ENCODE data around the gene MEGF11. TPM values are rescaled to one million over a fixed set of nuclear protein-coding genes. Genes with fewer than 3 reads are reported as not detected.
"Not testable (repeated sequence)": the region's sequence is repeated elsewhere in the genome, so short reads cannot be mapped to it uniquely, and the experiment has no call there.

Gene MEGF11
- total RNA-seq, 3 donors from 2014 or later, result not detected

DNA sequence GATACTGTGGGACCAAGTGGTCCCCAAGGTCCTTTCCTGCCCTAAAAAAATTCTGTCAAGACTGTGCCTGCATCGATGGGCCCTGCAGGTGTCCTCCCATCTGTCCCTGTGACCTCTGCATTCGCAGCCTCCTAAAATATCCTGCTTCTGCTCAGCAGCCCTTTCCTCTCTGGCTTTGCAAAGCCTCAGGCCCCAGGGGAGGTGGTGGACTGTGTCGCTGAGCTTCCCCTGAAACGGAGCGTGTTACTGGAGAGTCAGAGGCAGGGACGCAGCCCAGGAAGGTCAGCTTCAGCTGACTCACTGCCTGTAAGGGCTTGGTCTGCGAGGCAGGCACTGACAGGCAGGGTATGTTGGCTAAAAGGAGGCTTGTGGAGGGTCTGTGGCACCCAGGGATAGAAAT is 274.2 kb downstream of the MEGF11 start:
- H3K9me3 Mint-ChIP-seq, result no peaks in the 10 kb centered on the region
- H3K36me3 Mint-ChIP-seq (ENCODE audit: insufficient read depth), result no peaks in the 10 kb centered on the region
- ATAC-seq, result no peak

DNA sequence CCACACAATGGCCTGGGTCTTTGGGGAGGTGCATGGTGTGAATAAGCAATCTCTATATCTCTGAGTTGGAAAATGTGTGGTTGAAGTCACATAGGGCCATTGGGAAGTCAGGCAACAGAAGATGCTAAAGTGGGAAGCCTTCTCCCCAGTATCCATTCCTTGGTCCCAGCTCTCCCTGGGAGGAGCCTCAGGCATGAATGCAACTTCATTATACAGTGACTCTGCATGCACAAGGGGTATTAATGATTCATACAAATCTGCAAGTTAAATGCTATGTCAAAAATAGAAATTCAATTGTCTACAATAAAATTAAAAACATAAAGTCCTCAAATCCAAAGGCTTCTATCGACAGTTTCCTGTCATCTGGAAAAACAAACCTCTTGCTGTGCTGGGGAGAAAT is 275.4 kb downstream of the MEGF11 start:
- Mint-ChIP-seq H3K36me3 (ENCODE audit: insufficient read depth) (no peaks in the 10 kb centered on the region), H3K27me3 (ENCODE audit: low read depth) (peaks cover 10% of the 10 kb centered on the region), H3K4me1 (ENCODE audit: low read depth) (peaks cover 4% of the 10 kb centered on the region), H3K9me3 (no peaks in the 10 kb centered on the region), H3K4me3 (no peak overlapping the region)
- ATAC-seq, result no peak
- no peak for DNase-seq

More for the DNA sequence above, 274.2 kb downstream of the MEGF11 start:
- Mint-ChIP-seq H3K4me3 (no peak overlapping the region), H3K4me1 (ENCODE audit: low read depth) (peaks cover 4% of the 10 kb centered on the region), H3K27me3 (ENCODE audit: low read depth) (peaks cover 21% of the 10 kb centered on the region)
- no peak for DNase-seq

DNA sequence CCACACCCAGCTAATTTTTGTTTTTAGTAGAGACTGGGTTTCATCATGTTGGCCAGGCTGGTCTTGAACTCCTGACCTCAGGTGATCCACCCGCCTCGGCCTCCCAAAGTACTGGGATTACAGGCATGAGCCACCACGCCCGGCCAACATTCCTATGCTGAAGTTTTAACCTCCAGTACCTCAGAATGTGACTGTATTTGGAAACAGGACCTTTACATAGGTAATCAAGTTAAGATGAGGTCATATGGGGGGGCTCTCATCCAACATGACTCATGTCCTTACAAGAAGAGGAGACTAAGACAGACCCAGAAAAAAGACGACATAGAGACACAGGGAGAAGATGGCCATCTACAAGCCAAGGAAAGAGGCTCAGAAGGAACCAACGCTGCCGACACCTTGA is 277.4 kb downstream of the MEGF11 start:
- not testable (repeated sequence) for ATAC-seq

DNA sequence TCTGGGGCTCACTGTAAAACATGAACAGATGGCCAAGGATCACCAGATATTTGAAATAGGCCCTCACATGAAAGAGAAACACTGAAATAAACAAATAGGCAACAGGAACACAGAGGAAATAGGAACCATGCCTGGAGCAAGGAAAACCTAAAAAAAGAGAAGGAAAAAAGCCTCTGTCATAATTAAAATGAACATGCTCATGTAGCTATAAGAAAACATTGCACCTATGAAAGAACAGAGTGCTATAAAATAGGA is 281.9 kb downstream of the MEGF11 start:
- peaks cover 18% of the 10 kb centered on the region for H3K27me3 Mint-ChIP-seq (ENCODE audit: low read depth)
- no peak for ATAC-seq
- DNase-seq, result no peak
- no peak overlapping the region for H3K4me3 Mint-ChIP-seq
- no peaks in the 10 kb centered on the region for H3K9me3 Mint-ChIP-seq
- H3K36me3 Mint-ChIP-seq (ENCODE audit: insufficient read depth), result no peaks in the 10 kb centered on the region
- no peaks in the 10 kb centered on the region for H3K4me1 Mint-ChIP-seq (ENCODE audit: low read depth)

More for the DNA sequence above, 277.4 kb downstream of the MEGF11 start:
- H3K4me1 Mint-ChIP-seq (ENCODE audit: low read depth); H3K27me3 Mint-ChIP-seq (ENCODE audit: low read depth); H3K9me3 Mint-ChIP-seq; DNase-seq; H3K4me3 Mint-ChIP-seq; H3K36me3 Mint-ChIP-seq (ENCODE audit: insufficient read depth): not testable (repeated sequence)

DNA sequence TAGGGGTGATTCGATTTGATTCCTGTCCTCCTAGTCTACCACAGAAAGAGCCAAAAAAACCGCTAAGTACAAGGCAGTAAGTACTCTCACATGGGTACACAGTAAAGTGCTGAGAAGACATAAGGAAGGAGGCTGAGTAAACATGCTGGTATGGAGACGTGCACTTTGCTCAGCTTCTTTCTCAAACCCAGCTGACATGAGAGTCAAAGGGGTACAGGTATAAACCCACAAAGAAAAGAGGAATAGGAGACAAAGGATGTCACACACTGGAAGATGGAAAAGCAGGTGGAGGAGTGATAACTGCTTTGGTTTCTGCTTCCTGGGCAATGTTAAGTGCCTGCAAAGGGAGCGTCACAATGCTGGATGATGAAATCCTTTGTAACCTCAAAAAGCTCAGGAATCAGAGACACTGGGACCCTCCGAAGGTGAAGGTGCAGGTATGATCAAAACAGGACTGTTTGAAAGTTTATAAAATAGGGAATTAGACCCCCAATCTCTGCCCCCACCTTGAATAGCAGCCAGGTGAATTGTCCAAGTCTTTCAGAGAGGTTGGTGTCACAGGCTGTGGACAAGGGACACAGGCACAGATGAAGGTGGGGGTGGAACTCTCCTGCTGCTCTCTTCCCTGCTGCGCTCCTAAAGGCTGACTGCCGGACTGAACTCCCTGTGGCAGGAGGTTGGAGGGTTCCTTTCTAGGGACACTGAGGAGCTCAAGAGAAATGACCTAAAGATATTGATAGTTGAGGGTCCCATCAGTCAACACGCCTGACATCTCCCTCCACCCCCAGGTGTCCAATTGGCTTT is 282.4 kb downstream of the MEGF11 start:
- ATAC-seq (no peak), DNase-seq (no peak)
- Mint-ChIP-seq H3K4me1 (ENCODE audit: low read depth) (no peaks in the 10 kb centered on the region), H3K9me3 (no peaks in the 10 kb centered on the region), H3K36me3 (ENCODE audit: insufficient read depth) (no peaks in the 10 kb centered on the region), H3K27me3 (ENCODE audit: low read depth) (peaks cover 23% of the 10 kb centered on the region), H3K4me3 (no peak overlapping the region)

DNA sequence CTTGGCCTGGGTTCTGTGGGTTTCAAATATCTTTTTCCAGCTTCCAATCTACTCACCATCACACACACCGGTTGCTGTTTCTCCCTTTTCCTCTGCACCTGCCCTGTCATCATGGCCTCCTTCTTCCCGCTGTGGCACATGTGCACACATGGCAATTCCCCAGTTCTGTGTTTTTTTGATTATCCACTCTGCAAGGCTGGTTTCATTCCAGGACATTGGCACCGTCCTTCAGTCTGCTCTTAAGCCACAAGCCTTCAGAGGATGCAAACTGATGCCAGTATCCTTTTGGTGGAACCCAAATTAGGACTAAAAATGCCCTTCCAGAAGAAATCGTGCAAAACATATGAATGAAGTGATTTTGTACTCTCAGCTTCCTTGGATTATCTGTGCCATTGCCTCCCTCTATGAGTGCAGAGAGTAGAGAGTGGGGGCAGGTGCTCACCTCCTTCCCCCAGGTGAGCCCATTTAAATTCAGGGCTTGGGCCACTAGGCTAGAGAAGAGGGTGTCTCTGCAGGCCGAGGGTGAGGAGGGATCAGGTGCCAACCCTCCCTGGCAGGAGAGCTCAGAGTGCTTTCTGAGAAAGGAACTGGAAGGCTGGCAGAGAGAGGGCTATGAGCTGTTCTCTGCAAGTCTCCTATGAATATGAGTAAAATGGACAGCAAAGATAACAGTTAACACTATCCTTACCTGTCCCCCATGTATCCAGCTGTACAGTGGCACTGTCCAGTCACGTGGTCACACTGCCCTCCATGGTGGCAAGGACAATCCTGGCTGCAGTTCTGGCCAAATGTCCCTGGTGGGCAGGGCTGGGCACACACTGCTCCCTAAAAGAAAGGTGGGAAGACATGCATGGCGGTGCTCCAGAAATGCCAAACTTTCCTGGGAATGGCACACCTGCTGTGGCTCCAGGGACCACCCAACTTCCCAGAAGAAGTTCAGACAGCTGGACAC is 283.4 kb downstream of the MEGF11 start:
- Mint-ChIP-seq H3K4me3 (no peak overlapping the region), H3K27me3 (ENCODE audit: low read depth) (peaks cover 26% of the 10 kb centered on the region), H3K4me1 (ENCODE audit: low read depth) (no peaks in the 10 kb centered on the region), H3K9me3 (no peaks in the 10 kb centered on the region), H3K36me3 (ENCODE audit: insufficient read depth) (no peaks in the 10 kb centered on the region)
- DNase-seq (no peak), ATAC-seq (no peak)

DNA sequence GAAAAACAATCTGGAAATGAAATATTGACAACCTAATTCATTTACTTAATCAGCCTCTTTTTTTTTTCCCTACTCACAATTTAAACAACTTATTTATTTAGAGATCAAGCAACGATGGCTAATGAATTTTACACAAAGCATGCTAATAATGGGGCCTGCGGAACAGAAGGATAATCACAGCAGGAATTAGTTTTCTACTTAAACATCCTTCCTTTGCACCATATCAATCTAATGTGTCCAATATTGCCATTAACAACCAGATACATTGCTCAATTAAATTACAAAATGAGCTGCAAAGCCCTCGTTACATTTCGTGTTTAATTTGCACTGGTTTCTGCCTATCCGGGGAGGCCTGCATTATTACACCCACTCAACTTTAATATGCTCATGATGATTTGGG is 285.0 kb downstream of the MEGF11 start:
- Mint-ChIP-seq H3K4me1 (ENCODE audit: low read depth) (no peaks in the 10 kb centered on the region), H3K9me3 (no peaks in the 10 kb centered on the region), H3K36me3 (ENCODE audit: insufficient read depth) (no peaks in the 10 kb centered on the region), H3K4me3 (no peak overlapping the region), H3K27me3 (ENCODE audit: low read depth) (peaks cover 31% of the 10 kb centered on the region)
- no peak for DNase-seq
- no peak for ATAC-seq

DNA sequence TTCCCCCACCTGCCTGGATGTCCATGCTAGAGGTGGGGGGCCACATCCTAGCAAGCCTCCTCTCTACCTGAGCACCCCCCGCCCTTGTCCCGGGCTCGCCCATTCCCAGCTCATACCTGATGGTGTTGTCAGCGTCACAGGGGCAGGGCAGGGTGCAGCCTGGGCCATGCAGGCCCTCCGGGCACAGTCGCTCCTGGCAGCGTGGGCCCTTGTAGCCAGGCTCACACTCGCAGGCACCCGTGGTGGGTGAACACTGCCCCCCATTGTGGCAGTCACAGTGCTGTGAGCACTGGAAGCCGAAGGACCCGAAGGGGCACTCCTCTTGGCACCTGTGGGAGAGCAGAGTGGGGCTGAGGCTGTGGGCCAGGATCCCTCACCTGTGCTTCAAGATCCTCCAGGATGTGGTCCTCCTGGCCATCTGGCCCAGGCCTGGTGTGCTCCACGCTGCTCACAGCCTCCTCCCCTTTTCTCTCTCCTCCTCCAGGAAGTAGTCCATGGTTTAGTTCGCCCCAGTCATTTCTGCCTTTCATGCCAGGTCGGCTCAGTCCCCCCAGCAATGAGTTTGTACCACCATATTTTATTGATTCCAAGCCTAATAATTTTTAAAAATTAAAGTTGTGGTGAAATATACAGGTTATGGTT is 288.6 kb downstream of the MEGF11 start:
- ATAC-seq (no peak), DNase-seq (no peak)
- Mint-ChIP-seq H3K4me3 (no peak overlapping the region), H3K36me3 (ENCODE audit: insufficient read depth) (no peaks in the 10 kb centered on the region), H3K27me3 (ENCODE audit: low read depth) (peaks cover 30% of the 10 kb centered on the region), H3K4me1 (ENCODE audit: low read depth) (no peaks in the 10 kb centered on the region), H3K9me3 (no peaks in the 10 kb centered on the region)

DNA sequence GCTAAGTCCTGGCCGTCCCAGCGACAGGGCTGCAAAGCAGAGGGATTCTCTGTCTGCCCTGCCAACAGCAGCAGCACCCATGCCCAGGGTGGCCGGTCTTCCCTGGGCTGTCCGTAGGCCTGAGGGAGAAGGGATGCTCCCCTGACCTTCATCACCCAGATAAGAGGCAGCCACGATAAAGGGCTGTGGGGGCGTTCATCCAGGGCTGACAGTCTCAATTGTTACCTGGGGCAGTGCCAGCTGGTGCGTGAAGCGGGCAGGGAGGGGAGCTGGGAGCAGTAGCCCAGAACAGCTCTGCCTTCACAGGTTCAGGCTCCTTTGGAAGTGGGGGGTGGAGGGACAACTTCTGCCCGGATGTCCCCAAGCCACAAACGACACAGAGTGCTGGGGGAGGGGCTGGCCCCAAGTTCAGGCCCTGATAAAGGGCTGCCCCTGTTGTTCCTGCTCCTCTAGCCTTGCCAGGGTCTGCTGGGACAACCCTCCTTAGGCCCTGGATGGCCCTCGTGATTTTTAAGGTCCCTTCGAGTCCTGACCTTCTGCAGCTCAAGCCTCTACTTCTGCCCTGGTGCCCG is 289.6 kb downstream of the MEGF11 start:
- Mint-ChIP-seq H3K27me3 (ENCODE audit: low read depth) (peaks cover 27% of the 10 kb centered on the region), H3K9me3 (no peaks in the 10 kb centered on the region), H3K36me3 (ENCODE audit: insufficient read depth) (no peaks in the 10 kb centered on the region), H3K4me1 (ENCODE audit: low read depth) (no peaks in the 10 kb centered on the region), H3K4me3 (no peak overlapping the region)
- DNase-seq (no peak), ATAC-seq (no peak)

DNA sequence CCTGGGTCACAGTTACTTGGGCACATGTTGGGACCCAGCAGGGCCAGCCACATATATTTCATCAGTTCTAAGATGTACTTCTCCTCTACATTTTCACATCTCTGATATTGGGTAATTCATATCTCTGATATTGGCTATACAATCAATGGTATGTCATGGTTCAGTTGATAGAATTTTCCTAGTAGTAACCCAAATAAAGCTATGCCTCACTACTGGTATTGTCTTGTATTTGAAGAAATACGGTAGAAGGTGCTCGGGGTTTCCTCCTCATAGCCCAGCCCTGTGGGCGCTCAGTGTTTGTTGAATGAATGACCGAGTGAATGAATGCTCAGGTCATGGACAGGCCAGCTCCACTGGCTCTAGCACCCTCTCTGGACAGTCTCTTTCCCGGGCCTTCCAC is 290.2 kb downstream of the MEGF11 start:
- peaks cover 27% of the 10 kb centered on the region for H3K27me3 Mint-ChIP-seq (ENCODE audit: low read depth)
- no peaks in the 10 kb centered on the region for H3K36me3 Mint-ChIP-seq (ENCODE audit: insufficient read depth)

DNA sequence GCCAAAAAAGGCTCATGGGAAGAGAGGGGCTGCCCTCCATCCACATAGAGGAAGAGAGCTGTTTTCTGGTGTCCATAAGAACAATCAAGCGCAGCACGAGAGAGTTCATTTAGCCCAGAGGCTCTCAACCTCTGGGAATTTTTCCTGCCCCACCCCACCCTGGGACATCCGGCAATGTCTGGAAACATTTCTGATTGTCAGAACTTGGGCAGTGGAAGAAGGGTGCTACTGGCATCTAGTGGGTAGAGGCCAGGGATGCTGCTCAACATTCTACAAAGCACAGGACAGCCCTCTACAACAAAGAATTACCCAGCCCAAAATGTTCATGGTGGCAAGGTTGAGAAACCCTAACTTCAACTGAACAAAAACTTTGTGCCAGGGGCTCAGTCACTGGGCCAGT is 291.4 kb downstream of the MEGF11 start:
- Mint-ChIP-seq H3K27me3 (ENCODE audit: low read depth) (peaks cover 23% of the 10 kb centered on the region), H3K4me3 (no peak overlapping the region), H3K9me3 (no peaks in the 10 kb centered on the region), H3K36me3 (ENCODE audit: insufficient read depth) (no peaks in the 10 kb centered on the region), H3K4me1 (ENCODE audit: low read depth) (no peaks in the 10 kb centered on the region)
- DNase-seq (no peak), ATAC-seq (no peak)

More for the DNA sequence above, 290.2 kb downstream of the MEGF11 start:
- ATAC-seq (no peak), DNase-seq (no peak)
- Mint-ChIP-seq H3K9me3 (no peaks in the 10 kb centered on the region), H3K4me3 (no peak overlapping the region), H3K4me1 (ENCODE audit: low read depth) (no peaks in the 10 kb centered on the region)

DNA sequence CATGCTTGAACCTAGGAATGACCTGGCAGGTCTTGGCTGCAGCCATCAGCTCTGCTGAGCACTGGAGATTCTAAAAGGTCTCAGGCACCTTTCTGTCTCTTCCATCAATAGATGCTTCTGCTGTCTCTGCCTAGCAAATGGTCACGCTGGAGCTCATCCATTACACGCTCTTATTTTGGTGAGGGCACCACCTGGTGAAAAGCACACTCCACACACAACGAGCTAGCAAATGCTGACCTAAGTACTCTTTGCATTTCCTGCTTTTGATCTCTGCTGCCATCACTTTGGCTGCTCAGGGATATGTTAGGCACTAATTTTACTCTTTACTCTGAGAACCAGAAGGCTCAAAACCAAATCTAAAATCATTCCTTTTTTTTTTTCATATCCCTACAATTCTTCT is 293.0 kb downstream of the MEGF11 start:
- no peak for ATAC-seq
- peaks cover 14% of the 10 kb centered on the region for H3K27me3 Mint-ChIP-seq (ENCODE audit: low read depth)
- no peaks in the 10 kb centered on the region for H3K4me1 Mint-ChIP-seq (ENCODE audit: low read depth)
- no peaks in the 10 kb centered on the region for H3K36me3 Mint-ChIP-seq (ENCODE audit: insufficient read depth)
- no peak overlapping the region for H3K4me3 Mint-ChIP-seq
- DNase-seq, result no peak
- no peaks in the 10 kb centered on the region for H3K9me3 Mint-ChIP-seq

DNA sequence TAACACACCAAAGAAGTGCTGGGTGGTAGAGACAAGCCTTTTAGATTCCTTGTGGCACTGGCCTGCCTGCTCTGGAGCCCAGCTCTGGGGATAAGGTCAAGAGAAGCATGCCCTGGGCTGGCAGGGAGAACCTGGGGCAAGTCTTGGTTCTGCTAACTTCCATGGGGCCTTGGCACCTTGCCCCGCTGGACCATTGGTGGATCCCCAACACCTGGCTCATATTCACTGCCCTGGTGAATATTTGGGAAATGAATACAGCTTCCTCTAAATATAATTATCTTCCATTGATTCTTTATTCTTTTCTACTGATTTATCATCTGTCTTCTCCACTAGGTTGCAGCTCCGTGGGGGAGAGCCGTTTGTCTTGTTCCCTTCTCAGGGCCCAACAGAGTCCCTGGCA is 294.7 kb downstream of the MEGF11 start:
- Mint-ChIP-seq H3K9me3 (no peaks in the 10 kb centered on the region), H3K27me3 (ENCODE audit: low read depth) (peaks cover 10% of the 10 kb centered on the region), H3K4me1 (ENCODE audit: low read depth) (no peaks in the 10 kb centered on the region), H3K4me3 (no peak overlapping the region), H3K36me3 (ENCODE audit: insufficient read depth) (no peaks in the 10 kb centered on the region)
- ATAC-seq (no peak), DNase-seq (no peak)

DNA sequence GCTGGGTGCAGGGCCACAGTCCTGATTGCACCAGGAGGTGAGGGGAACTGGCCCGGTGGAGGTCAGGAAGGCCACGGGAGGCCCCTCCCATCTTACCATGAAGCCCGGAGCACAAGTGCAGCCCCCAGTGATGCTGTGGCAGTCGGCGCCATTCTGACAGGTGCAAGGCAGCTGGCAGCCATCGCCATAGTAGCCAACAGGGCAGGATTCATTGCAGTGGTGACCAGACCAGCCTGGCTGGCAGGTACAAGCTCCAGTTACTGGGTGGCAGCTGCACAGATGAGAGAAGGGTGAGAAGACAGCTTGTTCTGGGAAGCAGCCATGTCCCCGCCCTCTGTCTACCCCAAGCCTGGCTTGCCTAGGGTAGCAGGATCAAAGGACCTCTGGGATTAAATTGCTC is 296.1 kb downstream of the MEGF11 start:
- H3K36me3 Mint-ChIP-seq (ENCODE audit: insufficient read depth), result no peaks in the 10 kb centered on the region
- DNase-seq (no peak), ATAC-seq (no peak)
- H3K4me1 Mint-ChIP-seq (ENCODE audit: low read depth), result no peaks in the 10 kb centered on the region
- no peaks in the 10 kb centered on the region for H3K9me3 Mint-ChIP-seq
- H3K4me3 Mint-ChIP-seq, result no peak overlapping the region
- H3K27me3 Mint-ChIP-seq (ENCODE audit: low read depth), result peaks cover 5% of the 10 kb centered on the region
